Measurements from ENCODE around the gene CARMIL1. TPM values are rescaled to one million over a fixed set of nuclear protein-coding genes. Genes with fewer than 3 reads are reported as not detected.
"Not testable (repeated sequence)": the region's sequence is repeated elsewhere in the genome, so short reads cannot be mapped to it uniquely, and the experiment has no call there.

The CARMIL1 gene
- polyA plus RNA-seq, 5 donors, result 20.7 to 33.1 (median 29.7) TPM

GRCh38 chr6:25564943-25565342 is 285.8 kb downstream of the CARMIL1 start:
- no peak for DNase-seq

GRCh38 chr6:25570578-25570977 is 291.4 kb downstream of the CARMIL1 start:
- DNase-seq, result no peak

- no peak for DNase-seq
Observed at GRCh38 chr6:25576919-25577318, 297.7 kb downstream of the CARMIL1 start.

- no peak for DNase-seq
Observed at GRCh38 chr6:25578538-25578937, 299.4 kb downstream of the CARMIL1 start.

GRCh38 chr6:25579391-25579883 is 300.3 kb downstream of the CARMIL1 start:
- no peak for DNase-seq

- DNase-seq, result no peak
Observed at GRCh38 chr6:25579902-25580495, 300.8 kb downstream of the CARMIL1 start.

GRCh38 chr6:25582101-25582500 is 302.9 kb downstream of the CARMIL1 start:
- no peak for DNase-seq

GRCh38 chr6:25583099-25583498 is 303.9 kb downstream of the CARMIL1 start:
- DNase-seq, result no peak

GRCh38 chr6:25583906-25584305 is 304.7 kb downstream of the CARMIL1 start:
- DNase-seq, result no peak

GRCh38 chr6:25585225-25585624 is 306.1 kb downstream of the CARMIL1 start:
- DNase-seq, result no peak

- DNase-seq, result not testable (repeated sequence)
Observed at GRCh38 chr6:25586119-25586518, 306.9 kb downstream of the CARMIL1 start.

GRCh38 chr6:25586927-25587326 is 307.8 kb downstream of the CARMIL1 start:
- DNase-seq, result no peak

- no peak for DNase-seq
Observed at GRCh38 chr6:25590986-25591385, 311.8 kb downstream of the CARMIL1 start.

- DNase-seq, result no peak
Observed at GRCh38 chr6:25596928-25597818, 318.0 kb downstream of the CARMIL1 start.

GRCh38 chr6:25599516-25600085 is 320.4 kb downstream of the CARMIL1 start:
- no peak for DNase-seq

- peak; percentile 27 to 39 for DNase-seq
Observed at GRCh38 chr6:25601800-25602673, 322.9 kb downstream of the CARMIL1 start.

GRCh38 chr6:25602674-25602982 is 323.5 kb downstream of the CARMIL1 start:
- DNase-seq, result no peak

- no peak for DNase-seq
Observed at GRCh38 chr6:25603251-25603650, 324.1 kb downstream of the CARMIL1 start.

- DNase-seq, result no peak
Observed at GRCh38 chr6:25606151-25606550, 327.0 kb downstream of the CARMIL1 start.

GRCh38 chr6:25608558-25609174 is 329.5 kb downstream of the CARMIL1 start:
- no peak for DNase-seq

- no peak for DNase-seq
Observed at GRCh38 chr6:25612666-25613065, 333.5 kb downstream of the CARMIL1 start.

Data from right lung (tissue), 5 donors.